C4-2B (cell line): Measurements from ENCODE around the gene CCNL2.

Experiments used
- CTCF ChIP-seq: fragments of 450-650 bp; conservative IDR thresholded peaks from 2 replicates; pipeline ENCODE4 v1.5.1; 2017; ENCODE audit warnings: mild to moderate bottlenecking
- ZFX ChIP-seq: fragments of 450-650 bp; IDR thresholded peaks from 2 replicates; pipeline ENCODE4 v1.6.1; 2017

- TF ChIP-seq CTCF (no peak), ZFX (no peak)
Observed at GRCh38 chr1:1397839-1398523, 1.2 kb downstream of the CCNL2 start.
